Measurements from ENCODE around the gene KIF26B. TPM values are rescaled to one million over a fixed set of nuclear protein-coding genes. Genes with fewer than 3 reads are reported as not detected.

KIF26B gene
- total RNA-seq, 2 experiments from 2014 or later: not detected

- H3K27me3 Mint-ChIP-seq: peaks cover 10% of the 10 kb centered on the region
- H3K9me3 Mint-ChIP-seq: no peaks in the 10 kb centered on the region
- H3K4me3 Mint-ChIP-seq: no peak overlapping the region
- H3K36me3 Mint-ChIP-seq (ENCODE audit: low read depth): no peaks in the 10 kb centered on the region
- CTCF ChIA-PET: no interaction called here
- H3K4me1 Mint-ChIP-seq: no peaks in the 10 kb centered on the region
- no peak for DNase-seq
- POLR2A ChIA-PET: no interaction called here
- H3K27ac Mint-ChIP-seq: no peak overlapping the region
These were observed 117.9 kb downstream of the KIF26B start for GRCh38 chr1:245272676-245273075.

- Mint-ChIP-seq H3K36me3 (ENCODE audit: low read depth) (no peaks in the 10 kb centered on the region), H3K4me3 (no peak overlapping the region), H3K27me3 (peaks cover 2% of the 10 kb centered on the region), H3K9me3 (no peaks in the 10 kb centered on the region), H3K4me1 (no peaks in the 10 kb centered on the region), H3K27ac (no peak overlapping the region)
- POLR2A ChIA-PET: no interaction called here
- no peak for DNase-seq
- CTCF ChIA-PET: no interaction called here
These were observed 121.7 kb downstream of the KIF26B start for GRCh38 chr1:245276445-245276844.

- H3K27me3 Mint-ChIP-seq: peaks cover 2% of the 10 kb centered on the region
- CTCF ChIA-PET: no interaction called here
These were observed 122.5 kb downstream of the KIF26B start for GRCh38 chr1:245277276-245277675.

GRCh38 chr1:245278846-245279245 lies 124.1 kb downstream of the KIF26B start:
- no peaks in the 10 kb centered on the region for H3K27me3 Mint-ChIP-seq
- CTCF ChIA-PET: interaction anchor here (1.1 kb wide), 1 partner anchor 102 kb away, joined by 3 read pairs; no protein-coding TSS in a partner anchor
- H3K4me3 Mint-ChIP-seq: no peak overlapping the region
- no peaks in the 10 kb centered on the region for H3K4me1 Mint-ChIP-seq
- no peaks in the 10 kb centered on the region for H3K9me3 Mint-ChIP-seq
- H3K27ac Mint-ChIP-seq: no peak overlapping the region
- POLR2A ChIA-PET: no interaction called here
- no peaks in the 10 kb centered on the region for H3K36me3 Mint-ChIP-seq (ENCODE audit: low read depth)
- no peak for DNase-seq

More at GRCh38 chr1:245277276-245277675, 122.5 kb downstream of the KIF26B start:
- DNase-seq: no peak
- Mint-ChIP-seq H3K36me3 (ENCODE audit: low read depth) (no peaks in the 10 kb centered on the region), H3K4me3 (no peak overlapping the region), H3K4me1 (no peaks in the 10 kb centered on the region), H3K9me3 (no peaks in the 10 kb centered on the region), H3K27ac (no peak overlapping the region)
- POLR2A ChIA-PET: no interaction called here

GRCh38 chr1:245279346-245279745 lies 124.6 kb downstream of the KIF26B start:
- CTCF ChIA-PET: interaction anchor here (0.6 to 1.1 kb wide), 2 partner anchors 102 to 410 kb away, joined by 3 read pairs; no protein-coding TSS in a partner anchor
- no peaks in the 10 kb centered on the region for H3K27me3 Mint-ChIP-seq
- no peak overlapping the region for H3K4me3 Mint-ChIP-seq

GRCh38 chr1:245283001-245283400 lies 128.2 kb downstream of the KIF26B start:
- H3K36me3 Mint-ChIP-seq (ENCODE audit: low read depth): no peaks in the 10 kb centered on the region
- H3K4me1 Mint-ChIP-seq: no peaks in the 10 kb centered on the region
- POLR2A ChIA-PET: no interaction called here

More at GRCh38 chr1:245279346-245279745, 124.6 kb downstream of the KIF26B start:
- Mint-ChIP-seq H3K9me3 (no peaks in the 10 kb centered on the region), H3K36me3 (ENCODE audit: low read depth) (no peaks in the 10 kb centered on the region), H3K4me1 (no peaks in the 10 kb centered on the region), H3K27ac (no peak overlapping the region)
- DNase-seq: no peak
- POLR2A ChIA-PET: no interaction called here

GRCh38 chr1:245285168-245285567 lies 130.4 kb downstream of the KIF26B start:
- H3K36me3 Mint-ChIP-seq (ENCODE audit: low read depth): no peaks in the 10 kb centered on the region
- H3K4me3 Mint-ChIP-seq: no peak overlapping the region
- CTCF ChIA-PET: no interaction called here
- POLR2A ChIA-PET: no interaction called here
- no peak for DNase-seq
- H3K4me1 Mint-ChIP-seq: no peaks in the 10 kb centered on the region
- H3K27me3 Mint-ChIP-seq: no peaks in the 10 kb centered on the region
- no peak overlapping the region for H3K27ac Mint-ChIP-seq
- no peaks in the 10 kb centered on the region for H3K9me3 Mint-ChIP-seq

More at GRCh38 chr1:245283001-245283400, 128.2 kb downstream of the KIF26B start:
- CTCF ChIA-PET: no interaction called here
- DNase-seq: no peak
- H3K9me3 Mint-ChIP-seq: no peaks in the 10 kb centered on the region
- no peaks in the 10 kb centered on the region for H3K27me3 Mint-ChIP-seq
- H3K4me3 Mint-ChIP-seq: no peak overlapping the region
- H3K27ac Mint-ChIP-seq: no peak overlapping the region

GRCh38 chr1:245288796-245289195 lies 134.0 kb downstream of the KIF26B start:
- ChIA-PET POLR2A (no interaction called here), CTCF (no interaction called here)
- Mint-ChIP-seq H3K9me3 (no peaks in the 10 kb centered on the region), H3K27ac (no peak overlapping the region), H3K36me3 (ENCODE audit: low read depth) (no peaks in the 10 kb centered on the region), H3K4me3 (no peak overlapping the region), H3K4me1 (no peaks in the 10 kb centered on the region), H3K27me3 (no peaks in the 10 kb centered on the region)
- DNase-seq: no peak

GRCh38 chr1:245290836-245291235 lies 136.1 kb downstream of the KIF26B start:
- Mint-ChIP-seq H3K4me3 (no peak overlapping the region), H3K36me3 (ENCODE audit: low read depth) (no peaks in the 10 kb centered on the region), H3K27ac (no peak overlapping the region), H3K4me1 (no peaks in the 10 kb centered on the region), H3K9me3 (no peaks in the 10 kb centered on the region), H3K27me3 (no peaks in the 10 kb centered on the region)
- CTCF ChIA-PET: no interaction called here
- POLR2A ChIA-PET: no interaction called here
- no peak for DNase-seq

GRCh38 chr1:245291351-245291750 lies 136.6 kb downstream of the KIF26B start:
- ChIA-PET POLR2A (no interaction called here), CTCF (no interaction called here)
- Mint-ChIP-seq H3K9me3 (no peaks in the 10 kb centered on the region), H3K4me3 (no peak overlapping the region), H3K27ac (no peak overlapping the region), H3K4me1 (no peaks in the 10 kb centered on the region), H3K36me3 (ENCODE audit: low read depth) (no peaks in the 10 kb centered on the region), H3K27me3 (no peaks in the 10 kb centered on the region)
- DNase-seq: no peak

- Mint-ChIP-seq H3K4me3 (no peak overlapping the region), H3K36me3 (ENCODE audit: low read depth) (no peaks in the 10 kb centered on the region), H3K27ac (no peak overlapping the region), H3K4me1 (no peaks in the 10 kb centered on the region), H3K27me3 (peaks cover 2% of the 10 kb centered on the region), H3K9me3 (no peaks in the 10 kb centered on the region)
- POLR2A ChIA-PET: no interaction called here
- DNase-seq: no peak
- CTCF ChIA-PET: no interaction called here
These were observed 137.4 kb downstream of the KIF26B start for GRCh38 chr1:245292141-245292540.

GRCh38 chr1:245292553-245292952 lies 137.8 kb downstream of the KIF26B start:
- H3K27me3 Mint-ChIP-seq: peaks cover 2% of the 10 kb centered on the region
- ChIA-PET CTCF (no interaction called here), POLR2A (no interaction called here)
- no peaks in the 10 kb centered on the region for H3K9me3 Mint-ChIP-seq
- H3K4me1 Mint-ChIP-seq: no peaks in the 10 kb centered on the region
- no peak for DNase-seq
- H3K36me3 Mint-ChIP-seq (ENCODE audit: low read depth): no peaks in the 10 kb centered on the region
- no peak overlapping the region for H3K27ac Mint-ChIP-seq
- H3K4me3 Mint-ChIP-seq: no peak overlapping the region

GRCh38 chr1:245294020-245294419 lies 139.2 kb downstream of the KIF26B start:
- H3K4me1 Mint-ChIP-seq: no peaks in the 10 kb centered on the region

GRCh38 chr1:245298781-245299180 lies 144.0 kb downstream of the KIF26B start:
- no peak for DNase-seq
- CTCF ChIA-PET: no interaction called here
- H3K4me3 Mint-ChIP-seq: no peak overlapping the region
- H3K36me3 Mint-ChIP-seq (ENCODE audit: low read depth): no peaks in the 10 kb centered on the region
- no peaks in the 10 kb centered on the region for H3K9me3 Mint-ChIP-seq
- H3K4me1 Mint-ChIP-seq: no peaks in the 10 kb centered on the region
- POLR2A ChIA-PET: no interaction called here
- no peak overlapping the region for H3K27ac Mint-ChIP-seq
- H3K27me3 Mint-ChIP-seq: peaks cover 5% of the 10 kb centered on the region

More at GRCh38 chr1:245294020-245294419, 139.2 kb downstream of the KIF26B start:
- Mint-ChIP-seq H3K4me3 (no peak overlapping the region), H3K9me3 (no peaks in the 10 kb centered on the region), H3K36me3 (ENCODE audit: low read depth) (no peaks in the 10 kb centered on the region), H3K27ac (no peak overlapping the region), H3K27me3 (peaks cover 2% of the 10 kb centered on the region)
- ChIA-PET POLR2A (no interaction called here), CTCF (no interaction called here)
- no peak for DNase-seq

All from activated CD4-positive, alpha-beta T cell treated with anti-CD3 and anti-CD28 coated beads, Interleukin-2, amount 10 ng/mL, durations not matched to agents 7 days and 5 days (primary cell).